ENCODE measurements around the gene MVB12A.

MVB12A gene

GRCh38 chr19:17447704-17448130 lies 27.9 kb downstream of the MVB12A start:
- peak overlapping the region; percentile 72 for H4K91ac ChIP-seq (ENCODE audit: low read depth, low read length, poor library complexity)

GRCh38 chr19:17448131-17448967 lies 28.5 kb downstream of the MVB12A start, which contains the start of gene TMEM221:
TSS of gene TMEM221 (minus strand) at chr19:17448668. CDS start at chr19:17448462, 206 bp downstream.
- no CpG with 5 or more reads among the region's 81 CpGs for WGBS, 2 donors (ENCODE audit: extremely low coverage in 2 of 2, insufficient read length in 2 of 2, insufficient replicate concordance in 1 of 2)

More at GRCh38 chr19:17447704-17448130, 27.9 kb downstream of the MVB12A start:
- no peak overlapping the region for H3K27ac ChIP-seq (replicated peaks; ENCODE audit: low read length)
- no CpG with 5 or more reads among the region's 5 CpGs for WGBS, 2 donors (ENCODE audit: extremely low coverage in 2 of 2, insufficient read length in 2 of 2, insufficient replicate concordance in 1 of 2)
- no peaks in the 10 kb centered on the region for H3K36me3 ChIP-seq (replicated peaks in 1 of 2; ENCODE audit: control insufficient read depth in 2 of 2, insufficient read depth in 2 of 2, low read length in 2 of 2)
- H3K14ac ChIP-seq (ENCODE audit: low read length), result peak overlapping the region; percentile 64
- no peak for DNase-seq (ENCODE audit: low spot score)
- peak overlapping the region; percentile 78 for H2BK15ac ChIP-seq (ENCODE audit: low read length)
- H2AK5ac ChIP-seq (ENCODE audit: low read depth, low read length), result no peak overlapping the region
- H3K4me3 ChIP-seq (ENCODE audit: low read length in 2 of 2), result peak overlapping the region; percentile 54 to 83
- no peak overlapping the region for H2BK12ac ChIP-seq (ENCODE audit: low read length)
- peak overlapping the region; percentile 80 for H3K4me2 ChIP-seq (ENCODE audit: insufficient read depth, low read length, poor library complexity, severe bottlenecking)
- H2BK5ac ChIP-seq (ENCODE audit: low read length), result no peak overlapping the region
- no peak overlapping the region for H2BK120ac ChIP-seq (ENCODE audit: low read depth, low read length)
- H3K23ac ChIP-seq (ENCODE audit: low read depth, low read length, poor library complexity), result no peak overlapping the region
- H3K27me3 ChIP-seq (ENCODE audit: control insufficient read depth in 3 of 3, insufficient read depth in 3 of 3, low read depth in 1 of 3, low read length in 3 of 3), result peaks cover 0 to 11% (median 0%) of the 10 kb centered on the region in 3 experiments
- peak overlapping the region; percentile 99 for H2AFZ ChIP-seq (ENCODE audit: low read length)
- no peaks in the 10 kb centered on the region for H3K9me3 ChIP-seq (replicated peaks in 1 of 2; ENCODE audit: control insufficient read depth in 2 of 2, insufficient read depth in 1 of 2, low read depth in 1 of 2, low read length in 2 of 2)
- H4K8ac ChIP-seq (ENCODE audit: low read depth, low read length), result no peak overlapping the region
- H3K4me1 ChIP-seq (ENCODE audit: control insufficient read depth in 2 of 2, insufficient read depth in 1 of 2, low read depth in 1 of 2, low read length in 2 of 2), result peaks cover 0 to 2% of the 10 kb centered on the region in 2 donors
- no peaks in the 10 kb centered on the region for H3K79me1 ChIP-seq (ENCODE audit: low read depth, low read length)
- no peak overlapping the region for H3K4ac ChIP-seq (ENCODE audit: low read length)
- peak overlapping the region; percentile 98 for H3K18ac ChIP-seq (ENCODE audit: low read length)
- peak overlapping the region; percentile 95 for H3K9ac ChIP-seq (ENCODE audit: low read depth, low read length, poor library complexity)

GRCh38 chr19:17450264-17451075 lies 30.6 kb downstream of the MVB12A start:
- peaks cover 4 to 22% (median 12%) of the 10 kb centered on the region in 3 experiments for H3K27me3 ChIP-seq (ENCODE audit: control insufficient read depth in 3 of 3, insufficient read depth in 3 of 3, low read depth in 1 of 3, low read length in 3 of 3)
- peaks cover 5 to 8% of the 10 kb centered on the region in 2 donors for H3K4me1 ChIP-seq (ENCODE audit: control insufficient read depth in 2 of 2, insufficient read depth in 1 of 2, low read depth in 1 of 2, low read length in 2 of 2)
- H4K8ac ChIP-seq (ENCODE audit: low read depth, low read length), result no peak overlapping the region
- H2BK15ac ChIP-seq (ENCODE audit: low read length), result no peak overlapping the region
- no peak overlapping the region for H3K27ac ChIP-seq (replicated peaks; ENCODE audit: low read length)
- H3K36me3 ChIP-seq (replicated peaks in 1 of 2; ENCODE audit: control insufficient read depth in 2 of 2, insufficient read depth in 2 of 2, low read length in 2 of 2), result no peaks in the 10 kb centered on the region
- H3K9ac ChIP-seq (ENCODE audit: low read depth, low read length, poor library complexity), result no peak overlapping the region
- H3K79me1 ChIP-seq (ENCODE audit: low read depth, low read length), result no peaks in the 10 kb centered on the region
- H3K9me3 ChIP-seq (replicated peaks in 1 of 2; ENCODE audit: control insufficient read depth in 2 of 2, insufficient read depth in 1 of 2, low read depth in 1 of 2, low read length in 2 of 2), result no peaks in the 10 kb centered on the region
- H2BK5ac ChIP-seq (ENCODE audit: low read length), result no peak overlapping the region
- H3K4ac ChIP-seq (ENCODE audit: low read length), result no peak overlapping the region
- H3K23ac ChIP-seq (ENCODE audit: low read depth, low read length, poor library complexity), result no peak overlapping the region
- H3K4me2 ChIP-seq (ENCODE audit: insufficient read depth, low read length, poor library complexity, severe bottlenecking), result no peak overlapping the region
- H3K18ac ChIP-seq (ENCODE audit: low read length), result no peak overlapping the region
- H4K91ac ChIP-seq (ENCODE audit: low read depth, low read length, poor library complexity), result no peak overlapping the region
- no peak overlapping the region for H2BK120ac ChIP-seq (ENCODE audit: low read depth, low read length)
- no CpG with 5 or more reads among the region's 8 CpGs for WGBS, 2 donors (ENCODE audit: extremely low coverage in 2 of 2, insufficient read length in 2 of 2, insufficient replicate concordance in 1 of 2)
- H2AK5ac ChIP-seq (ENCODE audit: low read depth, low read length), result no peak overlapping the region
- H2AFZ ChIP-seq (ENCODE audit: low read length), result no peak overlapping the region
- no peak overlapping the region for H3K4me3 ChIP-seq (ENCODE audit: low read length in 2 of 2)
- no peak overlapping the region for H3K14ac ChIP-seq (ENCODE audit: low read length)
- no peak overlapping the region for H2BK12ac ChIP-seq (ENCODE audit: low read length)
- no peak for DNase-seq (ENCODE audit: low spot score)

More at GRCh38 chr19:17448131-17448967, 28.5 kb downstream of the MVB12A start, which contains the start of gene TMEM221:
- H3K4me2 ChIP-seq (ENCODE audit: insufficient read depth, low read length, poor library complexity, severe bottlenecking), result peak within 1 kb of the TSS; percentile 80
- peak within 1 kb of the TSS; percentile 78 for H2BK15ac ChIP-seq (ENCODE audit: low read length)
- H3K4me1 ChIP-seq (ENCODE audit: control insufficient read depth in 2 of 2, insufficient read depth in 1 of 2, low read depth in 1 of 2, low read length in 2 of 2), result peaks cover 0 to 2% of the 10 kb centered on the region in 2 donors
- H3K9ac ChIP-seq (ENCODE audit: low read depth, low read length, poor library complexity), result peak within 1 kb of the TSS; percentile 95
- no peak within 1 kb of the TSS for H2BK120ac ChIP-seq (ENCODE audit: low read depth, low read length)
- peak within 1 kb of the TSS; percentile 98 for H3K18ac ChIP-seq (ENCODE audit: low read length)
- no peak for DNase-seq (ENCODE audit: low spot score)
- no peak within 1 kb of the TSS for H3K23ac ChIP-seq (ENCODE audit: low read depth, low read length, poor library complexity)
- no peaks in the 10 kb centered on the region for H3K79me1 ChIP-seq (ENCODE audit: low read depth, low read length)
- no peak within 1 kb of the TSS for H3K4ac ChIP-seq (ENCODE audit: low read length)
- H3K9me3 ChIP-seq (replicated peaks in 1 of 2; ENCODE audit: control insufficient read depth in 2 of 2, insufficient read depth in 1 of 2, low read depth in 1 of 2, low read length in 2 of 2), result no peaks in the 10 kb centered on the region
- H2BK5ac ChIP-seq (ENCODE audit: low read length), result no peak within 1 kb of the TSS
- no peak within 1 kb of the TSS for H2AK5ac ChIP-seq (ENCODE audit: low read depth, low read length)
- H4K8ac ChIP-seq (ENCODE audit: low read depth, low read length), result no peak within 1 kb of the TSS
- peak within 1 kb of the TSS; percentile 64 for H3K14ac ChIP-seq (ENCODE audit: low read length)
- H4K91ac ChIP-seq (ENCODE audit: low read depth, low read length, poor library complexity), result peak within 1 kb of the TSS; percentile 72
- peaks cover 0 to 11% (median 0%) of the 10 kb centered on the region in 3 experiments for H3K27me3 ChIP-seq (ENCODE audit: control insufficient read depth in 3 of 3, insufficient read depth in 3 of 3, low read depth in 1 of 3, low read length in 3 of 3)
- H3K27ac ChIP-seq (replicated peaks; ENCODE audit: low read length), result no peak within 1 kb of the TSS
- H3K4me3 ChIP-seq (ENCODE audit: low read length in 2 of 2), result peak within 1 kb of the TSS; percentile 54 to 83
- no peaks in the 10 kb centered on the region for H3K36me3 ChIP-seq (replicated peaks in 1 of 2; ENCODE audit: control insufficient read depth in 2 of 2, insufficient read depth in 2 of 2, low read length in 2 of 2)
- H2BK12ac ChIP-seq (ENCODE audit: low read length), result no peak within 1 kb of the TSS
- peak within 1 kb of the TSS; percentile 99 for H2AFZ ChIP-seq (ENCODE audit: low read length)

Measured in neuronal stem cell (in vitro differentiated cells).